HG02970 (cell line): ENCODE measurements around the gene GADD45A.
"Not testable (repeated sequence)": the region's sequence is repeated elsewhere in the genome, so short reads cannot be mapped to it uniquely, and the experiment has no call there.

Experiments used
- ATAC-seq: cut with Tn5 transposase; IDR thresholded peaks from one replicate; pipeline ENCODE4 v1.9.1; 2021; ENCODE audit warnings: mild to moderate bottlenecking, moderate library complexity, moderate number of reproducible peaks; ENCODE audit not compliant: unreplicated experiment, low FRiP score

Gene GADD45A, protein sequence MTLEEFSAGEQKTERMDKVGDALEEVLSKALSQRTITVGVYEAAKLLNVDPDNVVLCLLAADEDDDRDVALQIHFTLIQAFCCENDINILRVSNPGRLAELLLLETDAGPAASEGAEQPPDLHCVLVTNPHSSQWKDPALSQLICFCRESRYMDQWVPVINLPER

DNA sequence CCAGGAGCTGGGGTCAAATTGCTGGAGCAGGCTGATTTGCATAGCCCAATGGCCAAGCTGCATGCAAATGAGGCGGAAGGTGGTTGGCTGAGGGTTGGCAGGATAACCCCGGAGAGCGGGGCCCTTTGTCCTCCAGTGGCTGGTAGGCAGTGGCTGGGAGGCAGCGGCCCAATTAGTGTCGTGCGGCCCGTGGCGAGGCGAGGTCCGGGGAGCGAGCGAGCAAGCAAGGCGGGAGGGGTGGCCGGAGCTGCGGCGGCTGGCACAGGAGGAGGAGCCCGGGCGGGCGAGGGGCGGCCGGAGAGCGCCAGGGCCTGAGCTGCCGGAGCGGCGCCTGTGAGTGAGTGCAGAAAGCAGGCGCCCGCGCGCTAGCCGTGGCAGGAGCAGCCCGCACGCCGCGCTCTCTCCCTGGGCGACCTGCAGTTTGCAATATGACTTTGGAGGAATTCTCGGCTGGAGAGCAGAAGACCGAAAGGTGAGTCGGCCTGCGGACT, at the start of gene GADD45A:
Gene GADD45A (plus strand): TSS at position 135 of the 491 bp plus-strand sequence. CDS start 294 bp downstream, at position 429.
- peak; percentile 88 for ATAC-seq

DNA sequence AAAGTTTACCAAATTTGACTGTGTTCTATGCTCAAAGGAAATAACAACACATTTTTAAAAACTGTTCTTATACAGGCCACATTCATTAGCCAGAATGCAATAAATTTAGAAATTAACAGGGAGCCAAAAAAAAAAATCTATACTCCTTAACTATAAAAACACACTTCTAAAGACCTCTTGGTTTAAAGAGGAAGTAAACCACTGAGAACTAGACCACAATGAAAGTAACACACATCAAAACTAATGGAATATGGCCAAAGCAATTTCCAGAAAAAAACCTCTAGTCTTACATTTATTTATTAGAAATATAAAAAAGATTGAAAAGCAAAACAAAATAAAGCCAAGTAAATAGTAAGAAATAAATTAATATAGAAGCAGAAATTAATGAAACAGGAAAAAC, 48.9 kb upstream of the GADD45A start:
- no peak for ATAC-seq

DNA sequence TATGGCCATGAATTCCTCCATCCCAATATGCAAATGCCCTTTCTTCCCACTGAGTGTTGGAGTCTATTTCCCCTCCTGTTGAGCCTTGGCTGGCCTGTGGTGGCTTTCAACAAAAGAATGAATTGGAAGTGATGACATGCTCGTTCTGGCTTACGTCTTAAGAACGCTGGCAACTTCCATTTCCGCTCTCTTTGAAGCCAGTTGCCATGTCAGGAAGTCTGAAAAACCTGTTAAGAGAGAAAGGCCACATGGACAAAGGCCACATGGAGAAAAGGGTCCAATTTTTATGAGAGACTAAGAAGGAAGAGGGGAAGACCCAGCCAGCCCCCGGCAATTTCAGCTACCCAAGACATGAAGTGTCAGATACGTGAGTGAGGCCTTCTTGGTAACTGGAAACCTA, 45.6 kb upstream of the GADD45A start:
- ATAC-seq, result no peak

DNA sequence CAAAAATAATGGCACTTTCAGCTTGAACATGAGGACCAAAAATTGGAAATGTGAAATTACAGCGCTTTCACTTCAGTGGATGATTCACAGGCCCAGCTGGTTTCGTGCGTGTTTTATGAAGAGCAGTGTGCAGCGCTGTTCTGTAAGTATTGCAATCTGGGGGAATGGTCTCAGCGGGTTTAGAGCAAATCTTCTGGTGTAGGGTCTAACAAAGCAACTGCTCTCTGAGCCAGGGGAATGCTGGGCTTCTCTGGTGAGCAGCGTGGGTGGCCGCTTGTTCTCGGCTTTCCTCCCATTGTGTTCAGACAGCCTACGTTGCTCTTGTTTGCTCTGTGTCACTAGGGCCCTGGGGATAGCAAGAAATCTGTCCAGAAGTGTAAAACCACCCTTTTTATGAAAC, 42.4 kb upstream of the GADD45A start:
- ATAC-seq, result no peak

DNA sequence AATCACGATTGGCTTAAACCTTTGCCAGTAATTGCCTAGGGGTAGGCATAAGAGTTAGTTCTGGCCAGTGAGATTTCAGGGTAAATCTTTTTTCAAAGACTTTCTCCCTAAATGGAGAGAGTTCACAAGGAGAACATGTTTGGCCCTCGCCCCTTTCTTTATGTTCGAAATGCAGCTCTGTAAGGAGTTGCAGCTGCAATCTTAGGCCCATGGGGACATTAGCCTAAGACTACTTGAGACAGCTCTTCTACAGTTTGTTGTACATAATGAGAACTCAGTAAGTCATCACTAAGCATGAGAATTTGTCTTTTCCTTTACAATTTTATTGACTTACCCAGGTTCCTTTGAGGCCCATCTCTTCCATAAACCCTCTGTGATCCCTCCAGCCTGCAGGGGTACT, 40.4 kb upstream of the GADD45A start:
- ATAC-seq, result no peak

DNA sequence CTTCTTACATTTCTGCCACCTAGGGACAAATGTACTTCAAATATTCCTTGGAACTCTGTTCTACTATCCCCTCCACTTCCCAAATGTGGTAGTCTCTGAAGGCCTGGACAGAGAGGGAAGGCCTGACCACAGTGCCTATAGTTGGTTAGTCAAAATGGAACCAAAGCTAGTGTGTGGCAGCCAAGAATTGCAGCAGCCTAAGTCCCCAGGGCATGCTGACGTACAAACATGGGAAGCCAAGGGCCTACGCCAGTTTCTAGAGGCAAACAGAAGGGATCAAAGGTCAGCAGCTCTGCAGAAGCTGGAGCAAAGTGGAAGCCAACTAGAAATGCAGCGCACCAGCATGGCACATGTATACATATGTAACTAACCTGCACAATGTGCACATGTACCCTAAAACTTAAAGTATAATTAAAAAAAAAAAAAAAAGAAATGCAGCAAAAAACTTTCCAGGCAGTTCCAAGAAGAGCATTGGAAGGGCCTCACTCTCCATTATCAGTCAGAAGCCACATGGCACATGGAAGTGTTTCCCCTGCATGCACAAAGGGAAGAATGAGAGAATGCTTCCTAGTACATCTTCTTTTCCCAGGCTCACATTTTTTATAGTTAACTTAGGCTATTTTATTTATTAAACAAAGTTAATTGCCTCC, 39.4 kb upstream of the GADD45A start:
- no peak for ATAC-seq

DNA sequence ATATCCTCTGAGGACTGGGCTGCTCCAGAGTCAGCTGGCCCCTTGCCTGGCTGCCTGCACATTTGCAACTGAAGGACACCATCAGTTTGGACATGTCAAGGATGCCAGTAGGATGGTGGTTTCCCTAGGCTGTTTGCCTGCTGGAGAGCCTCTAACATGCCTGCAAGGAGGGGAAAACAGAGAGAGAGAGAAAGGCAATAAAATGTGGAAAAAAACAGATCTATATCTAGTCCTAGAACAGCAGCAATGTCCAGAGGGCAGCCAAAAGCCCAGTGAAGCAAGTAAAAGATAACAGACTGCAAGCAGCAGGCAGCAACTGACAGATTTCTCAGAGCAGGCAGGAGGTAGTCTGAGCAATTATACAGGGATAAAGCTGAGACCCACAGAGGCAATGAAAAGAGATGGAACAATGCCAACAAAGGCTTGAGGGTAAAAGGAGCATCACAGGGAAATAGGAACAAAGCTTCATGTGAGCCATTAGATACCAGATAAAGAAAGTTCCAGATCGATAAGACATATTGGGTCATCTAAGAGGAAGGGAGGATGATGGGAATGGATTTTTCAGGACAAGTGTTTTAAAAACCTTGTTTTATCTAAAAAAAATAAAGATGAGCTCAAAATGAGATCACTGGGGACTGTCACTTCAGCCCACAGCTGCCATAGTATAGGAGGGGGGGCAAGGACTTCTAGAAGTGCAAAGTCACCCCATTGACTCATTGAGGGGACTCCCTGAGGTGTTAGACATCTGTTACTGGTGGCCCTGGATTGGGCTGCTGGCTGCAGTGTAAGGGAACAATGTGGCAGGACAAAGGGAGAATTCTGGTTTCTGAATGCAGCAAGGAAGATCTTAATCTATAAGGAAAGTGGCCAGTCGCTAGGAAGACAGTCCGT, 38.6 kb upstream of the GADD45A start:
- no peak for ATAC-seq

DNA sequence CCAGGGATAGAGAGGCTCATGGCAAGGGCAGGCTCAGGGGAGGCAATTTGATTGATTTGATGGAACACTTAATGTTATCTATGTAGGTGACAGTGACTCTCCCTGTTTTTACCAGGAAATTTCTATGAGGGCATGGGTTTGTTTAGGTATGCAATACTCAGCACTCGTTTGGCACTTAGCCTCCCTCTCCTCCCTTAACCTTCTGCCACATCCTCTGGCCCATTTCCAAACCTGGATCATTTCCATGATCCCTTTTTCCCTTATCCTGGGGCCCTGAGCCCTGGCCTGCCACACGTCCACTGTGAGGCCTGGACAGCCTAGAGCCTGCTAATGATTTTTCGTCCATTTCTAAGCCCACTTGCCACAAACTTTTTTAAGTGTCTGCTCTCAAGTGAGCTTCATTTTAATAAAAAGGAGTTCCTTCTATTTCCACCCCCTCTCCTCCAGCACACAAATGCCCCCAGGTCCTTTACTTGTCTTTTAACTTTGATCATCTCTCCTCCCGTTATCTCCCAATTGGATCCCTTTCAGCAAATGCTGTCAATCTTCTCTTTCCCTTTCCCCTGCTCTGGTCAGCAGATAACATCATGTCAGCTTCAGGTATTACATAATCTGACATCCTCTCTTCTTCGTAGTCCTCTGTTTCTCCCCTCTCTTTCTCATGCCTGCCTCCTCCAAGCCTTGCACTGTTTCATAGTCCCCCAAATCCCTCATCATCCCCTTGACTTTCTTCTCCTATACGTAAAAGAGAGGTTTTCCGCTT, 37.8 kb upstream of the GADD45A start:
- ATAC-seq, result no peak

DNA sequence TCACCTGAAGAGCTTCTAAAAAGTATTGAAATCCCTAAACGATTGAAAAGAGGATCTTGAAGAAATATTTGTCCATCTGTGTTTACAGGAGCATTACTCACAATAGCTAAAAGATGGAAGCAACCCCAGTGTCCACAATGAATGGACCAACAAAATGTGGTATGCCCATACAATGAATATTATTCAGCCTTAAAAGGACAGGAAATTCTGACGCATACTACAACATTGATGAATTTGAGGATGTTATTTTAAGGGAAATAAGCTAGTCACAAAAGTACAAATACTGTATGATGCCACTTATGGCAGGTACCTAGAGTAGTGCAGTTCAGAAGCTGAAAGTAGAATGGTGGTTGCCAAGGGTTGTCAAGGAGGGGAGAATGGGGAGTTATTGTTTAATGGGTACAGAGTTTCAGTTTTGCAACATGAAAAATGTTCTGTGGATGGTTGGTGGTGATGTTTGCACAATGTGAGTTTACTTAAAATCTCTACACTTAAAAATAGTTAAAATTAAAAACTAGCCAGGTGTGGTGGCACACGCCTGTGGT, 37.1 kb upstream of the GADD45A start:
- ATAC-seq, result no peak

DNA sequence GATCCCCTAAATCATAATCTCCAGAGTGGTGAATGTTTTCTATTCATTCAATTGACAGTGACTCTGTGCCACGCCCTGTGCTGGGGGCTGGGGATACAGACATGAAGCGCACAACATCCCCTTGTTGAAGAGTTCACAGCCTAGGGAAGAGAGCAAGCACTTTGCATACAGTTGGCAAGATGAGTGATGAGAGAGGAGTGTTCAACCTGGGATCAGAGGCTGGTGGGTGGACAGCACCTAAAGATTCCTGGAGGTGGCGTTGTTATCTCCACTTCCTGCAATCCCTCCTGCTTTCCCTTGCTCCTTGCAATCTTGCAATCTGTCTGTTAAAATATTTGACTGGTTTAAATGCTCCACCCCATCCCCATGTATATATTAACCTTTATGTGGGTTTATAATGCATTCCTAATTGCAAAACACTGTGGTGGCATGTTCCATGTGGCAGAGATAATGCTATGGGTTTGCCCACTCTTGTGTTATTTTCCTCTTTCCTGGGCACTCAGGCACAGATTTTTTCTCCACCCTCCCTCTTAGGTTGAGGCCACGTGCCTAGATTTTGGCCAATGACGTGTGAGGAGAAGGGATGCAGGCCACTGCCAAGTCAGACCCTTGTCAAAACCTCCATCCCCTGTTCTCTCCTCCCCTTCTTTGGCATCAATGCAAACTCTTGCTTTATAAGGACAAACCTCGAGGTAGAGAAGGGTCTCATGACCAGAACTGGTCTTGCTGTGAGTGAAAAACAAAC, 36.2 kb upstream of the GADD45A start:
- ATAC-seq, result no peak

DNA sequence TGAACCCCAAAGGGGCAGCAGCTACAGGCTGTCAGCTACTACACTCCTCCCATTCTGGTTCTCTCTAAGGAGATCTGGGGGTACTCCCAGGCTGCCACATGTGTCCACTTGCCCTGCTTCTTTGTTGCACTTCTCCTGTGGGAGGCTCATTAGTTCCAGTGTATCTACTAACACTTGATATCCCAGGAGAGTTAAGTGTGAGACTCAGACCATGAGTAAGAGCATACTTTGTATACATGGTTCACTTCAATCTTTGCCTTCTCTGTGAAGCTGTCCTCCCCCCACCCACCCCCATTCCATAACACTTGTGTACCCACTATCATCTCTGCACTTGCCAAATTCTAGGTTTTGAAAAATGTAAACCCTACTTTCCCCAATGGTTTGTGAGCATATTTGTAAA, 34.9 kb upstream of the GADD45A start:
- no peak for ATAC-seq

DNA sequence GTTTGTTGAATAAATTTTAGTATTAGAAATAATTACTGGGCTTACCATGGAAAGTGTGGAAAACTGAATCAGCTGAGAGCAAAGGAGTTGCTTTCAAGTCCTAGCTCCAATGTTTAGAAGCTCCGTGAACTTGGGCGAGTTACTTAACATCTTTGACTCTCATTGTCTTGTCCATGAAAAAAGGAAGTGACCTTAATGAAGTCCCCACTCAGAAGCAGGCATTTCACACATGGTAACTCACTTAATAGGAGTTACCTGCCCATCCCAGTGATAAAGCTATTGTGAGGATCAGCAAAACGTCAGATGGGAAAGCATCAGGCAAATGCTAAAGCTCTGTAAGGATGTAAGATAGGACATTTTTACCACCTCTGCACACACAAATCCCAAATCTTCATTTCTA, 34.0 kb upstream of the GADD45A start:
- no peak for ATAC-seq

DNA sequence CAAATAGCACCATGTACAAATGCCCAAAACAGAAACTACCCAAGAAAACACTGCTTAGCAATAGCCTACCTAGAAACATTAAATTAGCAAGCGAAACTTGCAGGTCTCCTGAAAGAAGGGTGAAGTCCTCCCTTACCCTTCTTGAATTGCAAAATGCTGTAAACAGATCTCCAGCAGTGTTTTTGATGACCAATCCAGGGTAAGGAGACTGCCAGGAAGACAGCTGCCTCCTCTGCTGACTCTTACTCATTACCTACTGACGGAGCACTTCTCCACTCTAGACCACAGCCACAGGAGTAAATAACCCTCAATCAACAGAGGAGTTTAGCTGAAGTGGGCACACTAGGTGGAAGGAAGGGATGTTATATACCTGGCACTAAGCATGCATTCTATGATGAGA, 32.2 kb upstream of the GADD45A start:
- no peak for ATAC-seq

DNA sequence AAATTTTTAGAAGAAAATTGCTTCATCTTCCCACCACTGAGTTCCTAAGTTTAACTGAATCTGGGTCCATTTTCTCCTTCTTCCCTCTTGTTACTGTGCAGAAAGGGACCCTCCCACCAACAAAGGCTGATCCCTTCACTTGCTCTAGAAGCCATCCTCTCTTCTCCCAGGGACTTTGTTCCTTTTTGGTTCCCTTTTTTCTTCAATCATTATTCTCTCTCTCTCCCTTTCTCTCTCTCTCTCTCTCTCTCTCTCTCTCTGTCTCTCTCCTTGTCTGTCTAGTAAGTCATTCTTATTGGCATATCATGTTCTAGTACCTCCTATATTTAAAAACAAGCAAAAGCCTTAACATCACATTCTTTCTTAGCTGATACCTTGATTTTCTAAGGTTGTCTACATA, 31.7 kb upstream of the GADD45A start:
- no peak for ATAC-seq

DNA sequence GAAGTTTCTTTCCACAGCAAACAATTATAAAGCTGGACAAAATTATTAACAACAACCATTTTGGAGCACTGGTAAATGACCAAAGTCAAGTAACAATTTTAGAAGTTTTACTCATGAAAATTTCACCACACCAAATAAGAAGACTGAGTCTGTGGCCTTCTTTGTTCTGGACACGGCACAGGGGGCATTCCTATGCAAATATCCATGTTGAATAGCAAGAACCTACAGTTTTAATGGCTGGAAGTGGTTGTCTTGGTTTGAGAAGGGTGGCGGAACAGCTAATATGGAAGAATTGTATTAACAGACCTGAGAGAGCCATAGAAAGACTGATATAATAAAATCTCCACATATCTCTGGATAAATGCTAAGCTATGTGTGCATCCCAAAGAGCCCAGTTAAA, 29.4 kb upstream of the GADD45A start:
- no peak for ATAC-seq

DNA sequence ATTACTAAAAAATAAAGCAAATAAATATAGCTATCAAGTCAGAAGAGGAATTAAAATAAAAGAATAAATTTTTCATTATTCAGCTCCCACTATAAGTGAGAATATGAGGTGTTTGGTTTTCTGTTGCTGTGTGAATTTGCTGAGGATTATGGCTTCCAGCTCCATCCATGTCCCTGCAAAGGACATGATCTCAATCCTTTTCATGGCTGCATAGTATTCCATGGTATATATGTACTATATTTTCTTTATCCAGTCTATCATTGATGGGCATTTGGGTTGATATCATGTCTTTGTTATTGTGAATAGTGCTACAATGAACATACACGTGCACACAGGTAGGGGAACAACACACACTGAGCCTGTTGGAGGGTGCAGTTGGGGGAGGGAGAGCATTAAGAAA, 27.8 kb upstream of the GADD45A start:
- not testable (repeated sequence) for ATAC-seq

DNA sequence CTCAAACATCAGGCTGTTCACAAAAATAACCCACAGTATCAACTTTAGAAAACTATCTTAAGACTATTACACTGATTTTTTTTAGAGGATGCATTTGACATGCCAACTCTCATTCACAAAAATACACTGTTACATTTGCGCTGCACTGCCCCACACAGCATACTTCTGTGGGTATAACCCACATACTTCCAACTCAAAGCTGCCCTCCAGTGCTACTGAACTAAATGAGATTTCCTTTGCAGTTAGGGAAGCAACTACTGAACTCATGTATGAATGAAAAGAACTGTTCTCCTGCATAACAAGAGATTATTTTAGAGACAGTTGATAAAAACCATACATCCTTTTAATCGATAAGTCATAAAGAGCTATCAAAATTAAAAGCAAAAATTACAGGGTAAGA, 25.8 kb upstream of the GADD45A start:
- ATAC-seq, result no peak

DNA sequence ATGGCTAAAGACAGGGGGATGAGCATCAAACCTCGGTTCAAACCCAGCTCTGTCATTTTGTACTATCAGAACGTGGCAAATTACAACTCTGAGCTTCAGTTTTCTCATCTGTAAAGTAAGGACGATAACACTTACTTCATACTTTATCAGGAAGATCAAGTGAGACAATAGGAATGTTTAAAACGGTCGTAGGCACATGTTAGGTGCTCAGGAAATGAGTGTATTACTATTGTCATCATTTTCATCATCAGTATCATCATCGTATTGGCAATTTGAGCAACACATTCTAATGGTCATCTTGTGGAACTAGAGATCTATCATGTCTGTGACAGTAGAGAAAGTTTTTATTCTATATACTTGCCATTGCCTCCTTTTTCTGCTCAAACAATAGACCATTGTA, 22.1 kb upstream of the GADD45A start:
- ATAC-seq, result no peak

DNA sequence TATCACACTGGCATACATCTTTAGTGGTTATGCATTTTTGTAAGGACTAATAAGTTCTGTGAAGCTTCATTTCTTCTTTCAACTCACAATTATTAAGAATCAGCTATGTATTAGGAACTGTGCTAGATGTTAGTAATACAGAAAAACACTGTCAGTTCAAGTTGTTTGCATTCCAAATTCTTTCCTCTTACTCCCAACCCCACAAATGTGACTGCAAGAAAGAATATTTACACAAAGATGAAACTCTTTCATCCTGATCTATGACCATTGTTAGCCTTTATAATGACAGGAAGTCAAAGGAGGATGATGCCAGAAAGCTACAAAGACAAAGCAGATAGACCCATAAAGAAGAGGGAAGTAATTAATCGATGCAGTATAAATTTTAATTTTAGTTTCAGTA, 21.0 kb upstream of the GADD45A start:
- no peak for ATAC-seq

DNA sequence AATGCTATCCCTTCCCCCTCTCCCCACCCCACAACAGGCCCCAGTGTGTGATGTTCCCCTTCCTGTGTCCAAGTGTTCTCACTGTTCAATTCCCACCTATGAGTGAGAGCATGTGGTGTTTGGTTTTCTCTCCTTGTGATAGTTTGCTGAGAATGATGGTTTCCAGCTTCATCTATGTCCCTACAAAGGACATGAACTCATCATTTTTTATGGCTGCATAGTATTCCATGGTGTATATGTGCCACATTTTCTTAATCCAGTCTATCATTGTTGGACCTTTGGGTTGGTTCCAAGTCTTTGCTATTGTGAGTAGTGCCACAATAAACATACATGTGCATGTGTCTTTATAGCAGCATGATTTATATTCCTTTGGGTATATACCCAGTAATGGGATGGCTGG, 19.7 kb upstream of the GADD45A start:
- not testable (repeated sequence) for ATAC-seq
